ENCODE measurements around the gene WDR27. TPM values are rescaled to one million over a fixed set of nuclear protein-coding genes. Genes with fewer than 3 reads are reported as not detected.

Gene WDR27
- total RNA-seq, 3 donors from 2014 or later (not counting 1 experiment from before 2014, with no cell fraction given) = 12.7 to 31.0 (median 25.3) TPM

GRCh38 chr6:169638388-169638787 lies 63.4 kb downstream of the WDR27 start:
- Mint-ChIP-seq H3K4me1 (no peaks in the 10 kb centered on the region), H3K9me3 (no peaks in the 10 kb centered on the region), H3K4me3 (no peak overlapping the region), H3K27ac (no peak overlapping the region), H3K36me3 (peaks cover 8% of the 10 kb centered on the region), H3K27me3 (ENCODE audit: low read depth in 2 of 2) (no peaks in the 10 kb centered on the region)
- ATAC-seq = no peak
- Histone ChIP-seq H3K9me3 (ENCODE audit: control insufficient read depth, insufficient read depth, low read length) (no peaks in the 10 kb centered on the region), H3K27ac (ENCODE audit: low read length) (no peak overlapping the region), H3K4me1 (ENCODE audit: control insufficient read depth, insufficient read depth, low read length) (no peaks in the 10 kb centered on the region), H3K36me3 (ENCODE audit: control insufficient read depth, insufficient read depth, low read length) (peaks cover 3% of the 10 kb centered on the region), H3K27me3 (ENCODE audit: control insufficient read depth, insufficient read depth, low read length) (no peaks in the 10 kb centered on the region), H3K4me3 (ENCODE audit: low read length) (no peak overlapping the region)
- TF ChIP-seq CTCF (IDR thresholded peaks at IDR 0.05) = no peak
- WGBS (ENCODE audit: insufficient coverage) = 96% methylated on average over 14 of the region's 14 CpGs
- no peak for DNase-seq
- intact Hi-C loops (cut with micrococcal nuclease) = no loop called here

- H3K36me3 Mint-ChIP-seq = peaks cover 9% of the 10 kb centered on the region
- Histone ChIP-seq H3K27me3 (ENCODE audit: control insufficient read depth, insufficient read depth, low read length) (no peaks in the 10 kb centered on the region), H3K9me3 (ENCODE audit: control insufficient read depth, insufficient read depth, low read length) (no peaks in the 10 kb centered on the region), H3K4me3 (ENCODE audit: low read length) (no peak overlapping the region), H3K4me1 (ENCODE audit: control insufficient read depth, insufficient read depth, low read length) (no peaks in the 10 kb centered on the region), H3K27ac (ENCODE audit: low read length) (no peak overlapping the region), H3K36me3 (ENCODE audit: control insufficient read depth, insufficient read depth, low read length) (peaks cover 3% of the 10 kb centered on the region)
- no peak overlapping the region for H3K4me3 Mint-ChIP-seq
- no peak for DNase-seq
- intact Hi-C loops (cut with micrococcal nuclease) = no loop called here
- H3K4me1 Mint-ChIP-seq = no peaks in the 10 kb centered on the region
- H3K9me3 Mint-ChIP-seq = no peaks in the 10 kb centered on the region
- 90% methylated on average over 12 of the region's 12 CpGs for WGBS (ENCODE audit: insufficient coverage)
- no peak overlapping the region for H3K27ac Mint-ChIP-seq
- ATAC-seq = no peak
- no peak for TF ChIP-seq CTCF (IDR thresholded peaks at IDR 0.05)
- no peaks in the 10 kb centered on the region for H3K27me3 Mint-ChIP-seq (ENCODE audit: low read depth in 2 of 2)
Observed at GRCh38 chr6:169635345-169635744, 66.5 kb downstream of the WDR27 start.

GRCh38 chr6:169632841-169633240 lies 69.0 kb downstream of the WDR27 start:
- H3K4me3 ChIP-seq (ENCODE audit: low read length) = no peak overlapping the region
- Mint-ChIP-seq H3K27me3 (ENCODE audit: low read depth in 2 of 2) (no peaks in the 10 kb centered on the region), H3K27ac (no peak overlapping the region), H3K36me3 (peaks cover 9% of the 10 kb centered on the region), H3K4me1 (no peaks in the 10 kb centered on the region), H3K9me3 (no peaks in the 10 kb centered on the region), H3K4me3 (no peak overlapping the region)
- intact Hi-C loops (cut with micrococcal nuclease) = no loop called here
- no peaks in the 10 kb centered on the region for H3K4me1 ChIP-seq (ENCODE audit: control insufficient read depth, insufficient read depth, low read length)
- TF ChIP-seq CTCF (IDR thresholded peaks at IDR 0.05) = no peak
- no peaks in the 10 kb centered on the region for H3K9me3 ChIP-seq (ENCODE audit: control insufficient read depth, insufficient read depth, low read length)
- no peaks in the 10 kb centered on the region for H3K27me3 ChIP-seq (ENCODE audit: control insufficient read depth, insufficient read depth, low read length)
- 99% methylated on average over 8 of the region's 11 CpGs for WGBS (ENCODE audit: insufficient coverage)
- peaks cover 3% of the 10 kb centered on the region for H3K36me3 ChIP-seq (ENCODE audit: control insufficient read depth, insufficient read depth, low read length)
- ATAC-seq = no peak
- no peak overlapping the region for H3K27ac ChIP-seq (ENCODE audit: low read length)
- DNase-seq = no peak

GRCh38 chr6:169629256-169629655 lies 72.6 kb downstream of the WDR27 start:
- Mint-ChIP-seq H3K9me3 (no peaks in the 10 kb centered on the region), H3K27me3 (ENCODE audit: low read depth in 2 of 2) (no peaks in the 10 kb centered on the region), H3K36me3 (peaks cover 9% of the 10 kb centered on the region), H3K4me3 (no peak overlapping the region), H3K4me1 (peaks cover 0 to 5% of the 10 kb centered on the region in 2 donors), H3K27ac (no peak overlapping the region)
- H3K36me3 ChIP-seq (ENCODE audit: control insufficient read depth, insufficient read depth, low read length) = no peaks in the 10 kb centered on the region
- no peaks in the 10 kb centered on the region for H3K4me1 ChIP-seq (ENCODE audit: control insufficient read depth, insufficient read depth, low read length)
- DNase-seq (no peak), ATAC-seq (no peak)
- H3K9me3 ChIP-seq (ENCODE audit: control insufficient read depth, insufficient read depth, low read length) = no peaks in the 10 kb centered on the region
- no peak overlapping the region for H3K27ac ChIP-seq (ENCODE audit: low read length)
- no peak for TF ChIP-seq CTCF (IDR thresholded peaks at IDR 0.05)
- 67% methylated on average over 3 of the region's 4 CpGs for WGBS (ENCODE audit: insufficient coverage)
- H3K4me3 ChIP-seq (ENCODE audit: low read length) = no peak overlapping the region
- intact Hi-C loops (cut with micrococcal nuclease) = no loop called here
- H3K27me3 ChIP-seq (ENCODE audit: control insufficient read depth, insufficient read depth, low read length) = no peaks in the 10 kb centered on the region

All from natural killer cell (primary cell).